GM19395 (cell line): ENCODE measurements around the gene WRNIP1.

Experiments used
- ATAC-seq: cut with Tn5 transposase; IDR thresholded peaks from one replicate; pipeline ENCODE4 v1.9.1; 2021; ENCODE audit warnings: mild to moderate bottlenecking, moderate library complexity; ENCODE audit not compliant: unreplicated experiment

The WRNIP1 gene

DNA sequence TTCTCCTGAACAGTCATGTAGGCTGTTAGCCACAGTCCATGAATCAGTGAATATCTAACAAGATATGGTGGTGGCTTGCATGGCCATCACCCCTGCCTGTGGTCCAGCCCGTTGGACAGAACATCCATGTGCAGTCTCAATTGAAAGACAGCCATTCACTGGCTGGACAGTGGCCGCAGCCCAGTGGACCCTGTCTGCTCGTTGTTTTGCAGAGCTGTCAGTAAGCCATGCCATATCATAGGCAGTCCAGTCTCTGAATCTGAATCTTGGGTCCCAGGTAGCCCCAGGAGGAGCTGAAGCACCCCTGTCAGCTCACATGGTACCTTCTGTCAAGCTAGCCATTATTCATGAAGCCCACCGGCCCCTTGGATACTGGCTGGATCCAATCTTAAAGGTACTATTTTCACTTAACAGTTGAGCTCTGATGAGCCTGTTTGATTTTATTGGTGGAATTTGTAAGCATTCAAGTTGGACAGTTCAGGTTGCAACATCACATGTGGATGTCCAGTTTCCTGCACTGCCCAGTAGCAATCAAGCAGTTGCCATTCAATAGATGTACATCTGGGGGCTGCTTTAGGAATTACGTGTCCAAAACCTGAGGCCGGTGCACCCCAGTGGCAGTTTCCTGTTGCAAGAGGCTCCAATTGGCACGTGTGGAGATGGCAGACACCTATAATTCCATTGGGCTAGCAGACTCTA, 38.7 kb downstream of the WRNIP1 start:
- no peak for ATAC-seq

DNA sequence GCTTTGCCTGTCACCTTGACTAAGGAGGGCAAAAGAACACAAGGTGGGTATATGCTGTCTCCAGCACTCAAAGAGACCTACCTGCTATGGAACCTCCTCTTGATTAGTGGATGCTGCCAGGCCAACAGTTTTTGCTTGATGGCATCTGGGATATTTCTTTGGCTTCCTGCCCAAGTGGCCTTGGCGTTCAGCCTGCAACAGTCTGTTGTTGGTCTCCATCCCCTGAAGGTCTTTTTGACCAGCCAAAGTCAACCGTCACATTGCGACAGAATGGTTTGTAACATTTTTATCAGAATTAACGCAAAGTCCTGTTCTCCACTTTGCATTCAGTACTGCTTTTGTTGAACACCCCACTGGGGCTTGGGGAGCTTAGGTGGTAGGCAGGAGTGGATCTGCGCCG, 39.3 kb downstream of the WRNIP1 start:
- ATAC-seq, result no peak

DNA sequence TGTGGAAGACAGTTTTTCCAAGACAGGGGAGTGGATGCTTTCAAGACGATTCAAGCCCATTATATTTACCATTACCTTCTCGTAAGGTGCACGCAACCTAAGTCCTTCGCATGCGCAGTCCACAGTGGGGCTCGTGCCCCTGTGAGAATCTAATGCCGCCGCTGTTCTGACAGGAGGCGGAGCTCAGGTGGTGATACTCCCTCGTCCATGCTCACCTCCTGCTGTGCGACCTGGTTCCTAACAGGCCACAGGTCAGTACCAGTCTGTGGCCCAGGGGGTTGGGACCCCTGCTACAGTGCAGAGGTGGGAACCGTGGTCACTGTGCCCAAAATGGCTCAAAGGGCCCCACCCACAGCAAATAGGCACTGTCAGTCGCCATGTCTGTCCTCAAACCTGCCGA, 39.8 kb downstream of the WRNIP1 start:
- ATAC-seq, result no peak

DNA sequence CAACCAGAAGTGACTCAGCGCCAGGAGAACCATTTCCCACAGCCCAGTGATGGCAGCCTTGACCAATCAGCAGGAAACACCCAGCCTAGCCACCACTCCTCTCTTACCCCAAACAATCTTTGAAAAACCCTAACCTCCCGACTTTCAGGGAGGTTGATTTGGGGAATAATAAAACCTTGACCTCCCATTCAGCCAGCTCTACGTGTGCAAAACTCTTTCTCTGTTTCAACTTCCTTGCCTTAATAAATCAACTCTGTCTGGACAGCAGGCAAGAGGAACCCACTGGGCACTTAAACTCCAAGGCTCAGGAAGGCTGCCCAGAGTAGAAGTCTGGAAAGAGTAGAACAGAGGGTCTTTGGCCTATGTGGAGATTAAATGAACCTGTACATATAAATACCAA, 41.5 kb downstream of the WRNIP1 start:
- ATAC-seq, result no peak

DNA sequence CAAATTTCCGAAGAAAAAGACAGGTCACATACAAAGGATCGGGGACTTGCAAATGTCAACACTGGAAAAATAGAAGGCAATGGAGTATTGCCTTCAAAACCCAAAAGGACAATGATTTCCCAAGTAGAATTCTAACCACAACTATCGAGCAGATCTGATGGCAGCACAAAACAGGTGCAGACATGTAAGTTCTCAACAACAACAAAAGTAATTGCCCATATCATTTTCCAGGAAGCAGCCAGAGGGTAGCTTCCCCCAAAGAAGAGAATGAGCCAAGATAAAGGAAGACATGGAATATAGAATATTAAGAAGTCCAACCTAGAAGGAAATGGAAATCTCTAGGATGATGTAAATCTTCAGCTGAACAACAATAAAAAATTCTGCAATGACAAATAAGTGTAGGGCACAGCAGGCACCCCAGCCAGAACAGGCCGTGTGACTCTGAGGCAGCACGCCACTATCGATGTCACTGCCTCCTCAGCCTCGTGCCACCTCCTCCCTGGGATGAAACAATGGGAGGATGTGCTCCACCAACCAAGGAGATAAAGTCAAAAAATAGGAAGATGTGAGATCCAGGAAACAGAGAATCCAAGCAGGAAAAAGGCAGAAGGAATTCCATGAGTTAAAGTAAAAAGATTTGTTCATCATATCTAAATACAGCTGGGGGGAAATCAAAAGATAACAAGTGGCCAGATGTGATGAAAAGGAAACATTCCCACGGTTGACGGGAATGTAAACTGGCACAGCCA, 42.3 kb downstream of the WRNIP1 start:
- no peak for ATAC-seq

DNA sequence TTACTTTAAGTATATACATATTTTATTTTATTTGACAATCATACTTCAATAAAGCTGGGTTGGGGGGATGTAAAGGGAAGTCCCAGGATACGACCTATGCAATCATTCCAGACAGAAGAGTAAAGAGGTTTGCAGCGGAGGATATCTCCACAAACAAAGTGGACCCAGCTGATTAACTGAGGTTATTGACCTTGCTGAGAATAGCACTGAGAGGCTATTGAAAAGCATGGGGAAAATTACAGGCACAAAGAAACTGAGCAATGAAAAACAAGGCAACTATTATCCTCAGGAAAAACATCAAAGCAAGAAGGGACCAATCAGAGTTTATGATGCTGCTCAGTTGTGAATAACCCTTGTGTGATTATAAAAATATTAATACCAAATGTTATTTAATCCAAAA, 43.8 kb downstream of the WRNIP1 start:
- no peak for ATAC-seq

DNA sequence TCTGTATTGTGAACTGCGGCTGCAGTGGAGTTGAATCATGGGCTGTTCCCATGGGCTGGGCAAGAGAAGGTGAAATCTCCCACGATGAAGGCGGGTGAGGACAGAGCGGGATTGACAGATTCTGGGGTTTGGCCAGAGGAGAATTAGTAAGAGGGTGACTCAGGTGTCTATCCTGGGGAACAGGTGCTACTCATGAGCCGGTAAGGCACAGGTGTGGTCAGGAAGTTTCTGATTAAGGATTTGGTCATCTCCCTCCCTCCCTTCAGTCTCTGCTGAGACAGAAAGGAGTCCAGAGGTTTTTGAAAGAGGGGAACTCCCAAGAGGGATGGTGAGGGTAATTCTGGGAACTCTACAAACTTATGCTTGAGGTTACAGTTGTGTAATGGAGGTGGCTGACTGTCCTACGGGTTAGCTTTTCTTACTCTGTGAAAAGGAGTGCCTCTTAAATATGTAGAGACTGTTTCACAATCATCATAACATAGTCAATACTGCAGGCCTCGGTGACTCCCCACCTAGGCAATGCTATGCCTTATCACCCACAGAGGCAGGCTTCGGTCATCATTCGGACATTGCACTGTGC, 45.0 kb downstream of the WRNIP1 start:
- no peak for ATAC-seq

DNA sequence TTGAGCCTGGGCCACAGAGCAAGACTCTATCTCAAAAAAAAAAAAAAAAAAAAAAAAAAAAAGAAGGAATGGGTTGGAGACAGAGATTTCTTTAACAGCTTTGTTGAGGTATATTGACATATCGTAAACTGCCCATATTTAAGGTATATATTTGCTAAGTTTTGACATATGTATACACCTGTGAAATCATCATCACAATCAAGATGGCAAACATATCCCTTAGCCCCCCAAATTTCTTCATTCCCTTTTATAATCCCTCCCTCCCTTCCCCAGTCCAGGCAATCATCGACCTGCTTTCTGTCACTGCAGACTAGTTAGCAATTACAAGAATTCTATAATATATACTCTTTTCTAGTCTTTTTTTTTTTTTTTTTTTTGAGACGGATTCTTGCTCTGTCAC, 47.5 kb downstream of the WRNIP1 start:
- ATAC-seq, result no peak

DNA sequence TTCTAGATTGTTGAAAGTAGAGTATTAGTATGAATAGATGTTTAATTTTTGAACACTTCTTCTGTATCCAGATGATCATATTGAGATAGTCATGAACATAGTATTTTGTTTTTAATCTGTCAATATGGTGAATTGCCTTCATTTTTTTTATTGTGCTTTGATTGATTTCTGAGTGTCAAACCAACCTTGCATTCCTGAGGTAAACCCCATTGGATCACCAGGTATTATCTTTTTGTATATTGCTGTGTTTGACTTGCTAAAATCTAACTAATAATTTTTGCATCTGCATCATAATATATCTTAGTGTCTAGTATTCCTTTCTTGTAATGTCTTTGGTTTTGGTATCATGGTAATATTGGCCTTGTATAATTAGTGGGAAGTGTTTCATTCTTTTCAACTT, 51.0 kb downstream of the WRNIP1 start:
- ATAC-seq, result no peak

DNA sequence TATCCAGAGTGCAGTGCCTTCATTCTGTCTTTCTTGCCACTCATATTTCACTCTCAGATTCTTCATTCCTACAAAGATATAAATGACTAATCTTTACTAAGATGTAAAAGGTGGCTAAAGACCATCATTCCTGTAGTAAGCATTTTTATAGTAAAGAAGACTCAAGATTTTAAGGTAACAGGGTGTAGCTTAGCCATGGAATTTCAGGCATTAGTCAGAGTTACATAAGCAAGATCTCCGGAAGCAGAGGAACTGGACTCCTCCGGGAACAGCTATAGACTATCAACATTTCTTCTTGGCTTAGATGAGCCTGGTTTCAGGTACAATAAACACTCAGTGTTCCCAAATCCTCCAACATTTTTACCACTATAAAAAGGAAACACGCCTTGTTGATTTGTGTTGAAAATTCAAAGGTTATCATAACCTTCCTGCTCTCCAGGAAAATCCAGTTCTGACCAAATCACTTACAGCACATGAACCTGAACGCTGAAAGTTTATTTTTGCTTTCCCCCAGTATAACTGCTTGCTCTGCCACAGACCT, 52.8 kb downstream of the WRNIP1 start:
- no peak for ATAC-seq

DNA sequence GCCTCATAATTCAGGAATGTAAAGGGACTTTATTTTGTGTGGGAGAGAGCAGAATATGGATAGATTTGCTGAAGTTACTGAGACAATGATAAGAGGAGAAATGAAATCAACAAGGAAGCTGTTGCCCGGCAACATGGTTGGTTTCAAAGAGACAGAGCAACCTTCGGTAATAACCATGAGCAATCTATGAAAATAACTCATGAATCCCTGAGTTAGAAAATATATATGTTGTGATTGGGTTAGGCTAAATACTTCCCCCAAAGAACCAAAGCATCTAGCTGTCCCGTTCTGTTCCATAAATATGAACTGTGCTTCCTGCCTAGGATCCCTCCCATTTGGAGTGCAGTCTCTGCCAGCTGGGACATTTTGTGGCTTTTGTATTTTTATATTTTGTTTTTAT, 53.4 kb downstream of the WRNIP1 start:
- ATAC-seq, result no peak

DNA sequence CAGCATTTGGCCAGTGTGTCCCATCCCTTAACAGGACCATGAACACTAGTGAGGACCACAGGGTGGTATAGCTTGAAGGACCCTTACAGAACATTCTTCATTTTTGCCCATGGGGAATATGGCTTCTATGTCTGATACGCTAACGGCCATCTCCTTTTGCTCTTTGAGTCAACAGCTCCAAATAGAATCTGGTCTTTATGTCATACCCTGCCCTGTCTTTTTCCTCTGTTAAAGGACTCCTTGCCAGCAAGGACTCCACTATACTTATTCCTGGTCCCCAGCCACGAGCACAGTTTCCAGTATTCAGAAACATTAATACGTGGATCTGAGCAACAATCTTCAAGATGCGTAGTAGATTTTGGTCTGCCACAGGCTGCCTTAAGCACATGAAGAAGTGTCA, 53.9 kb downstream of the WRNIP1 start:
- ATAC-seq, result no peak

DNA sequence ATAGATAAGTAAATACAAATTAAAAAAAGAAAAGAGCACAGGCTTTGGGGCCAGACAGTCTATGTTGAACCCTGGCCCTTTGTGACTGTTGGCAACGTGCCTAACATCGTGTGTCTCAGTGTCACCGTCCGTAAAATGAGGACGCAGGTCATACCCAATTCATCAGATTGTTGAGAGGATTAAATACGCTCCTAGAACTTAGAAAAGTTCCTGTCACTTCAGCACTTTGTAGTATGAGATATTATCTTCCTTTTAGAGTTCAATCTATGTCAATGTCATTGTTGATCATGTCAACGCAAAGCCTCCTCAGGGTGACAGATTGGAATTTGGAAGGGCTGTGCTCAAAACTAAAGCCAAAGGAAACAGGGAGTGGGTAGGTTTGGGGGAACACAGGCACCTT, 54.8 kb downstream of the WRNIP1 start:
- ATAC-seq, result no peak

DNA sequence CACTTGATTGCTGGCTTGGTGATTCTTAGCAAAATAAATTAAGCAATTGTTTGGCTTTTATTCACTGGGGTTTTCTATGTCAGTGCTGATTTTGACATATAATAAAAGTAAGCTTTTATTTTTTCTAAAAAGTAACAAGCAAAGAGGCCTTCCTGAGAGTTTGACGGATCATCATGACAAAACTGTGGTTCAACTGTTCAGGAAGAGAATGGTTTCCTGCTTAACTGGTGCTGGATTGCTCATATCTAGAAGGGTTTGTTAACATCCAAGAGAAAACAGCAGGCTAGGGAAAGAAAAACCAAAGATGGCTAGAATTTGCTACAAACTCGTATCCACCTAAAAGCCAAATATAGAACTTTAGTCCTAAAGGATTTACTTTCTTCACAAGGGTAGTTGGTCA, 55.2 kb downstream of the WRNIP1 start:
- ATAC-seq, result no peak

DNA sequence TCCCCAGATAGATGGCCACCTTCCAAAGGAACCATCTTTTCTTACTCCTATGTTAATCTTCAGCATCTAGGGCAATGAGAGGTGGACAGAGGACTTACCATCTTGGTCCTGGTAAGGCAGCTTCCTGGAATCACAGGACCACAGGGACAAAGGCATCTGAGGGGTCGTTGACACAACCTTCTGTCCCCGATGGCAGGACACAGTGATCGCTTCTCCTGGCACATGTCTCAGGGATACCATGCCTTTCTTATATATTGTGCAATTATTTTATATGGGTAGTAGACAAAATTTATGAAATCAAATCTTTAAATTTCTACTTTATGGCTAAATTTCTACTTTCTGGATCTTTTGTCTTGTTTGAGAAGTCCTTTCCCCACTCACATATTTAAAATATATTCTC, 56.4 kb downstream of the WRNIP1 start:
- ATAC-seq, result no peak

DNA sequence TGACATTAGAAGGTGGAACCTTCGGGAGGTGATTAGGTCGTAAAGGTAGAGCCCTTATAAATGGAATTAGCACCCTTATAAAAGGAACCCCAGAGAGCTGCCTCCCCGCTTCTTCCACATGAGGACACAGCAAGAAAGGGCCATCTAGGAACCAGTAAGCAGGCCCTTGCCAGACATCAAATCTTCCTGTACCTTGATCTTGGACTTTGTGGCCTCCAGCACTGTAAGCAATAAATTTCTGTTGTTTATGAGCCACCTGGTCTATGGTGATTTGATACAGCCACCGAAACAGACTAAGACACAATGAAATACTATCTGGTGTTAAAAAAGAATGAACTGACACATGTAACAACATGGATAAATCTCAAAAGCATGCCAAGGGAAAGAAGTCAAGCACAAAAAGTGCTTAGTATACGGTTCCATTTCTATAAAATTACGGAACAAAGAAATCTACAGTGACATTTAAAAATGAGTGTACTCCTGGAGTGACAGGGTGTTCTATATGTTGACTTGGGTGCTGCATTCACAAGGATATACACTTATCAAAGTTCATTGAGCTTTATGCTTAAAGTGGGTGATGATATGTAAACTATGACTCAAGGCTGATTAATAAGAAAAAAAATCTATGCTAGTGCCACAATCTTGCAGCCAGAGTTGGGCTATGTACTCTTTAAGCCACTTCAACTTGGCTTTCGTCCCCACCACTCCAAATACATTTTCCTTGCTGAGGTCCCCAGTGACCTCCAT, 58.1 kb downstream of the WRNIP1 start:
- no peak for ATAC-seq

DNA sequence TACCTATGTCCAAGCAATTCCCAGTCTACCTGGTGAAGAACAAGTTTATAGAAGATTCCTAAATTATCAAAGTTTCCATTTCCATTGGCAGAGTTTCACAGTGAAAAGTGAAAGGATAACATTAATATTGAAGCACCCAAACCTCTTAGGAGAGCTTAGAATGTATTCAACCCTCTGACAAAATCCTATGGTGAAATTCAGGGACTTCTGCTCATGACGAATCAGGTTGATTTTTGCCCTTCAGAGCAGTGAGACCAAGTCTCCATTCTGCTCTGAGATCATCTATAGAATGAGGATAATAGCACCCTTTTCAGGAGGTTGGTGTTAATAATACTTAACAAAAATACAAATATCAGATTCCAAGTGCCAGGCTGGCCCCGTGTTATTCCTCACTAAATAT, 60.9 kb downstream of the WRNIP1 start:
- no peak for ATAC-seq

DNA sequence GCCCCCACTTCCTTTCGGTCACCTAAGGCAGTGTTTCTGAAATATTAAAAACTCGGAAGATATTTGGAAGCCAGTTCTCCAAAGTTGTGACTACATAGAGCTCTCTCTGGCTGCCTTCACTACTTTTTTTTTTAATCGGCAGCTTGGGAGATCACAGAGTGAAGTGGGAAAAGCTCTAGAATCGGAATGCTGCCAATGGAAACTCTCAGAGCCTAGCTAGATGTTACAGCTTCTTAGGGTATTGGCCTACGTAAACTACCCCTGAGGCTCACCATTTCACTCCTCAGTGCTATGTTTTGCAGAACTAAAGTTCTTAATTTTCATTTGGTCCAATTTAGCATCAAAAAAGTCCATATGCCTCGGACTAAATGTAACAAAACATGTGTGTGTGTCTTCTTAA, 61.9 kb downstream of the WRNIP1 start:
- no peak for ATAC-seq

DNA sequence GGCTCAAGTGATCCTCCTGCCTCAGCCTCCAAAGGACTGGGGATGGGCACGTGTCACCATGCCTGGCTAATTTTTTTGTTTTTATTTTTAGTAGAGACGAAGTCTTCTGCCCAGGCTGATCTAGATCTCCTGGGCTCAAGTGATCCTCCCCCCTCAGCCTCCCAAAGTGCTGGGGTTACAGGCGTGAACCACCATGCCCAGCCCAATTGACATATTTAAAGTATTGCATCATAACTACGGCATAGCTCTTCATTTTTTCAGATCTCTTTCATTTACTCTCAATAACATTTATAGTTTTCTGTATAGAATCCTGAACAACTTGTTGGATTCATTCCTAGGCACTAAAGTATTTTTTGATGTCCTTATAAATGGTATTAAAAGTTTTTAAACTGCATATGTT, 63.4 kb downstream of the WRNIP1 start:
- no peak for ATAC-seq

DNA sequence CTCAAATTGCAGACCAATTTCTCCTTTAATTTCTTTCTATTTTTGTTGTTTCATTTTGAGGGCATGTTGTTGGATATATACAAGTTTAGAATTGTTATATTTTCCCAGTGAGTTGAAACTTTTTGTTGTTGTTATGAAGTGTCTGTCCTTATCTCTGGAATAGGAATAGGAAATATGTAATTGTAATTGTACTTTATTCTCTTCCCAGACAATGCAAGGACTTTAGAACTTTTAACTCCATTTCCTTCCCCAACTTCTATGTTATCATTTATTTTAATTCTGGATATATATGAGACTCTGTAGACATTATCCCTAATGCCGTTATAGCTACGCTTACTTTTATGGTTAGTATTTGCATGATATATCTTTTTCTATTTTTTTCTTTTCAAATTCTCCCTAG, 64.1 kb downstream of the WRNIP1 start:
- ATAC-seq, result no peak

DNA sequence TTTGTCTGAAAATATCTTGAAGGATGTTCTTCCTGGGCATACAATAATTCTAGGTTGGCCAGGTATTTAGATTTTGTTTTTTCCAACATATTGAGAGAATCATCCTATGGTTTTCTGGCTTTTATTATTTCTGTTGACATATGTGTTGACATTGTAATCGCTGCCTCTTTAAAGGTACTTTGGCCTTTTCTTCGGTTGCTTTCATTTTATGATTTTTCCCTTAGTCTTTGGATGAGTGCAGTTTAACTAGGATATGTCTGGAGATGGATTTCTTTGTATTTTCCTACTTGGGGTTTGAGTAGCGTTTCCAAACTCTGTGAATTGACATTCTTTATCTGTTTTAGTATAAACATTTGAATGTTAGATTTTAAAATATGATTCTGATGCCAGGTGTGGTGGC, 65.0 kb downstream of the WRNIP1 start:
- ATAC-seq, result no peak
